Pancreas (tissue), 10 donors: Measurements from ENCODE around the gene C17orf78. TPM values are rescaled to one million over a fixed set of nuclear protein-coding genes. Genes with fewer than 3 reads are reported as not detected.
"Not testable (repeated sequence)": the region's sequence is repeated elsewhere in the genome, so short reads cannot be mapped to it uniquely, and the experiment has no call there.

Source experiments
- ATAC-seq, 4 donors: fragments of 200-7000 bp; cut with Tn5 transposase; one replicate each; pipeline versions ENCODE4 v1.8.0 to v1.9.1; 2020; ENCODE audit warnings: mild to moderate bottlenecking in 4 of 4, moderate library complexity in 4 of 4
- DNase-seq, 6 donors: peaks; one replicate each; pipeline ENCODE4 v3.0.0-alpha.2; 2020
- FAIRE-seq: peaks from 2 replicates; lab custom pipeline; 2012; peaks lifted over from hg19 to GRCh38; lab: Jason Lieb, UNC
- H3K27ac ChIP-seq, 4 donors: fragments of 200-600 bp; sonication (generic); 1 replicate in 3 of 4; 2 replicates in 1 of 4; pipeline versions ENCODE4 v1.5.0 to v1.8.0; 2020
- H3K27me3 ChIP-seq, 4 donors: fragments of 200-600 bp; one replicate each; pipeline ENCODE4 v1.8.0; 2021
- H3K36me3 ChIP-seq, 3 donors: fragments of 200-600 bp; sonication (generic) in 1 of 3; one replicate each; pipeline versions ENCODE4 v1.5.0 to v1.8.0; 2020 to 2021
- H3K4me1 ChIP-seq, 3 donors: fragments of 200-600 bp; one replicate each; pipeline ENCODE4 v1.8.0; 2021
- H3K4me3 ChIP-seq, 4 donors: fragments of 200-600 bp; sonication (generic) in 2 of 4; one replicate each; pipeline versions ENCODE4 v1.5.0 to v1.8.0; 2020 to 2021
- H3K9me3 ChIP-seq, 4 donors: fragments of 200-600 bp; one replicate each; pipeline ENCODE4 v1.8.0; 2021
- CTCF ChIP-seq, 4 donors: fragments of 200-600 bp; sonication (generic) in 3 of 4; IDR thresholded peaks; one replicate each; pipeline versions ENCODE4 v1.5.0 to v1.8.0; 2021; ENCODE audit warnings: antibody characterized with exemption in 4 of 4
- WGBS, 2 donors: extraction: QIAGEN DNeasy Blood & Tissue Kit; methylation state at CpG; one replicate each; pipeline ENCODE4 v1.1.7; 2013; 5-methylcytosine and 5-hydroxymethylcytosine counted together
- intact Hi-C, 3 donors: fragments of 100-400 bp; cut with DNase I; formaldehyde crosslinking; loops; one replicate each; pipeline versions ENCODE4 v1.11.1 to v1.14.2; 2022
- polyA plus RNA-seq, 2 donors: library from polyadenylated mRNA; stranded (reverse); fragments of 200-250 nt; gene quantifications; one replicate each; pipeline ENCODE4 v1.2.3, GENCODE V29; 2013
- total RNA-seq, 6 donors: library from RNA; stranded (reverse); fragmentation: NEBNext Ultra II Directional in 4 of 6; extraction: Animal tissue kit (Norgen Biotek cat#: 25700) in 4 of 6; gene quantifications; one replicate each; pipeline versions ENCODE4 v1.2.1 to v1.2.4, GENCODE V29; 2021 to 2023
- donor health status: healthy with polysubstance abuse.
- donor health status: DM: no; HTN: no; CAD: no; lungs with moderate emphysema.
- donor health status: DM: no; HTN: no; CAD: no.
- donor health status: control.
- donor health status: control.
- donor health status: Bipolar disorder and iron deficiency.
- donor health status: DM: yes; HTN: yes; CAD: no.
- donor health status: DM: no; HTN: no; CAD: no.
- donor health status: DM: no; HTN: no; CAD: no.
- donor health status: DM: yes; HTN: yes; CAD: no.

C17orf78 gene
- total and polyA plus RNA-seq, 8 donors = not detected

- no peak for ATAC-seq
Observed at GRCh38 chr17:37405955-37406634, 30.3 kb downstream of the C17orf78 start.

DNA sequence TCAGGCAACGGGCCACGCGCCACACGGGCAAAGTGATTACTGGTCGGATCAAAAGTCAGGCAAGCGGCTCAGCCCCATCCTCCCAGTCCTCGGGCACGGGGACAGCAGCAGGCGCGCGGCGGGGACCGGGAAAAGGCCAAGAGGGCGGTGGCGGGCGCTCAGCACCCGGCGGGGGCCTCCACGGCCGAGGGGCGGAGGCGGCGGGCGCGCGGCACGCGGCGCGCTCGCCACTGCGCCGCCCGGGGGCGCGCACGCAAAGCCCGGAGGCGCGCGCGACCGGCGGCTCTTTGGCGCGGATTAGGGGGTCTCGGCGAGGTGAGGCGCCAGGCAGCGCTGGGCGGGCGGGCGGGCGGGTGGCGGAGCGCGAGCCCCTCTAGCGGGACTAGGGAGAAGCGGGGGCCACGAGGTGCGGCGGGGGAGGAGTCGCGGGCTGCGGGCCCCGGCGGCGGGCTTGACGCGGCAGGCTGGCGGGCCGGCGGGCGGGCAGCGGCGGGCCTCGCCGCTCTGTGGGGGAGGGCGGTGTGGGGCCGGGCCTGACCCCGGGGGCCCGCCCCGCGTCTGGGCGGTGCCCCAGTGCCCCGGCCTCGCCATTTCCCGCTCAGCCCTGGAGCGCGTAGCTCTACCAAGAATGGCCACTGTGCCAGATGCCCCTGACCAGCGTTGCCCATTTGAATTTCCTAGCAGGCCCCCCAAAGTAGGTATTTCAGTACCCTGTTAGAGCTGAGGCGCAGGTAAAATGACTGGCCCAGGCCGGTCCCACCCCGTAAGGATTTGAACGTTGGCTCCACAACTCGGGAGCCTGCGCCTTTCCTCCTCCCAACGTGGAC, 31.1 kb downstream of the C17orf78 start, which contains the start of the genes ACACA and TADA2A:
ACACA (minus strand) TSS at position 202 of the 827 bp plus-strand sequence. CDS start 537 bp downstream, outside the sequence.
TADA2A (plus strand) TSS at position 252 of the 827 bp plus-strand sequence. CDS start 4,480 bp downstream, outside the sequence.
- H3K4me1 ChIP-seq = peaks cover 0 to 6% (median 0%) of the 10 kb centered on the region in 3 donors
- ATAC-seq = peak; percentile 94 to 98 (median 95)
- peak within 1 kb of the TSS; percentile 56 to 86 (median 68) for H3K4me3 ChIP-seq
- no peak for TF ChIP-seq CTCF (IDR thresholded peaks at IDR 0.05)
- H3K27me3 ChIP-seq = no peaks in the 10 kb centered on the region
- H3K9me3 ChIP-seq = no peaks in the 10 kb centered on the region
- no peak for FAIRE-seq
- H3K27ac ChIP-seq = peak within 1 kb of the TSS; percentile 71 to 90 (median 84)
- DNase-seq = peak; percentile 81 to 91 (median 82)
- H3K36me3 ChIP-seq = peaks cover 0 to 10% (median 0%) of the 10 kb centered on the region in 3 donors
- intact Hi-C loops = loop anchor here in 1 of 3 donors (10.0 kb wide), 1 partner anchor 58 kb away; no protein-coding TSS in a partner anchor
- WGBS, 2 donors = 0 to 1% methylated on average over 44 to 98 of the region's 98 CpGs

More at GRCh38 chr17:37405955-37406634, 30.3 kb downstream of the C17orf78 start:
- Histone ChIP-seq H3K27me3 (no peaks in the 10 kb centered on the region), H3K4me3 (peak overlapping the region; percentile 56 to 86 (median 68)), H3K9me3 (no peaks in the 10 kb centered on the region), H3K4me1 (peaks cover 0 to 6% (median 0%) of the 10 kb centered on the region in 3 donors), H3K36me3 (peaks cover 0 to 2% (median 0%) of the 10 kb centered on the region in 3 donors), H3K27ac (peak overlapping the region; percentile 43 to 90 (median 84))
- FAIRE-seq = no peak
- no peak for TF ChIP-seq CTCF (IDR thresholded peaks at IDR 0.05)
- whole genome bisulfite sequencing, 2 donors = 1% methylated on average over 21 of the region's 21 CpGs
- intact Hi-C loops = loop anchor here in 1 of 3 donors (10.0 kb wide), 1 partner anchor 59 kb away; no protein-coding TSS in a partner anchor
- DNase-seq = no peak

- H3K9me3 ChIP-seq, H3K27ac ChIP-seq, ATAC-seq, H3K4me1 ChIP-seq, FAIRE-seq, H3K27me3 ChIP-seq: not testable (repeated sequence)
- DNase-seq = peak in 1 of 6 donors; percentile 3
- peaks cover 0 to 12% (median 0%) of the 10 kb centered on the region in 3 donors for H3K36me3 ChIP-seq
- WGBS, 2 donors = 93 to 97% methylated on average over 13 of the region's 13 CpGs
- intact Hi-C loops = loop anchor here in 1 of 3 donors (10.0 kb wide), 1 partner anchor 57 kb away; no protein-coding TSS in a partner anchor
- H3K4me3 ChIP-seq = peak overlapping the region in 1 of 4 donors; percentile 86
Observed at GRCh38 chr17:37408145-37408479, 32.3 kb downstream of the C17orf78 start.

- no peaks in the 10 kb centered on the region for H3K27me3 ChIP-seq
- intact Hi-C loops = no loop called here
- peaks cover 0 to 4% (median 0%) of the 10 kb centered on the region in 3 donors for H3K4me1 ChIP-seq
- ATAC-seq (no peak), DNase-seq (no peak), FAIRE-seq (no peak)
- no peak for TF ChIP-seq CTCF (IDR thresholded peaks at IDR 0.05)
- no peak overlapping the region for H3K4me3 ChIP-seq
- peaks cover 0 to 22% (median 0%) of the 10 kb centered on the region in 3 donors for H3K36me3 ChIP-seq
- H3K27ac ChIP-seq = no peak overlapping the region
- WGBS, 2 donors = 91 to 93% methylated on average over 3 of the region's 3 CpGs
- H3K9me3 ChIP-seq = no peaks in the 10 kb centered on the region
Observed at GRCh38 chr17:37410357-37410756, 34.6 kb downstream of the C17orf78 start.
